ENCODE results near the gene DPAGT1. TPM values are rescaled to one million over a fixed set of nuclear protein-coding genes. Genes with fewer than 3 reads are reported as not detected.

DPAGT1 gene
- total RNA-seq, 1 experiment from 2014 or later = 45.1 TPM

- no peak for DNase-seq (ENCODE audit: low read depth, low spot score)
- no peaks in the 10 kb centered on the region for H3K9me2 ChIP-seq (ENCODE audit: insufficient read depth)
- H3K27ac ChIP-seq (ENCODE audit: low read depth, low read length) = no peak overlapping the region; the same call in 1 of the 2 replicates
- H3K79me2 ChIP-seq (ENCODE audit: insufficient read depth, low read length) = peaks cover 19% of the 10 kb centered on the region
- H2AFZ ChIP-seq (ENCODE audit: low read depth, low read length, poor library complexity, severe bottlenecking) = no peak overlapping the region
- no peak overlapping the region for H3K9ac ChIP-seq (ENCODE audit: low read length)
- BruUV-seq (replicated peaks) = TSS peak; percentile 0
- no peak overlapping the region for H3K4me3 ChIP-seq (replicated peaks in 1 of 2; ENCODE audit: low read depth in 1 of 2, low read length in 2 of 2)
- H3K36me3 ChIP-seq (ENCODE audit: control insufficient read depth in 1 of 2, insufficient read depth in 2 of 2, low read length in 2 of 2) = peaks cover 54 to 60% of the 10 kb centered on the region in 2 experiments; a peak in 3 of 4 replicates
- no peak for TF ChIP-seq YY1 (IDR thresholded peaks at IDR 0.05; ENCODE audit: extremely low read depth, insufficient replicate concordance, low read depth, low read length)
- TF ChIP-seq CEBPB (IDR thresholded peaks at IDR 0.05; ENCODE audit: low read depth) = no peak
- no peak for TF ChIP-seq RAD21 (IDR thresholded peaks at IDR 0.05; ENCODE audit: low read depth)
- TF ChIP-seq ATF3 (IDR thresholded peaks at IDR 0.05) = no peak
- no peak for TF ChIP-seq ZBTB33 (IDR thresholded peaks at IDR 0.05; ENCODE audit: extremely low read depth, insufficient replicate concordance, low read length)
- no peak for TF ChIP-seq JUND (IDR thresholded peaks at IDR 0.05)
- no peak for TF ChIP-seq SP1 (IDR thresholded peaks at IDR 0.05; ENCODE audit: low read depth)
- no peak for TF ChIP-seq ZFX (IDR thresholded peaks at IDR 0.05)
- no peak for TF ChIP-seq ZNF274 (IDR thresholded peaks at IDR 0.05; ENCODE audit: low read depth, low read length)
- no peak for TF ChIP-seq CBX3 (IDR thresholded peaks at IDR 0.05; ENCODE audit: low read depth)
- no peak for TF ChIP-seq FOSL1 (IDR thresholded peaks at IDR 0.05; ENCODE audit: low read depth)
- TF ChIP-seq ELF1 (IDR thresholded peaks at IDR 0.05; ENCODE audit: borderline replicate concordance, low read depth) = no peak
- no peak for TF ChIP-seq SIN3A (IDR thresholded peaks at IDR 0.05; ENCODE audit: low read depth)
- TF ChIP-seq SRF (IDR thresholded peaks at IDR 0.05; ENCODE audit: low read depth) = no peak
- no peak for TF ChIP-seq TCF7L2 (IDR thresholded peaks at IDR 0.05; ENCODE audit: borderline replicate concordance, extremely low read depth, insufficient read depth, insufficient read length)
- TF ChIP-seq CTCF (IDR thresholded peaks at IDR 0.05 in 2 of 3, conservative IDR thresholded peaks at IDR 0.05 in 1 of 3; ENCODE audit: borderline replicate concordance in 1 of 3, insufficient read depth in 1 of 3, low read depth in 2 of 3, low read length in 2 of 3) = no peak
- no peak for TF ChIP-seq EZH2phosphoT487 (IDR thresholded peaks at IDR 0.05; ENCODE audit: borderline replicate concordance)
- TF ChIP-seq MAX (IDR thresholded peaks at IDR 0.05) = no peak
- TF ChIP-seq POLR2A (IDR thresholded peaks at IDR 0.05; ENCODE audit: borderline replicate concordance, extremely low read depth, insufficient read depth, insufficient read length) = no peak
- no peak for ATAC-seq
- no peaks in the 10 kb centered on the region for H3K27me3 ChIP-seq (ENCODE audit: insufficient read depth, low read length)
- H3K4me2 ChIP-seq (ENCODE audit: low read length) = no peak overlapping the region
- ChIA-PET CTCF (no interaction called here), POLR2A (no interaction called here), RAD21 (ENCODE audit: low non-redundant PET in 1 of 2, low total read pairs in 2 of 2, uncharacterized antibody in 2 of 2, unreplicated experiment in 2 of 2) (no interaction called here)
- no peaks in the 10 kb centered on the region for H3K9me3 ChIP-seq (ENCODE audit: control insufficient read depth in 1 of 2, insufficient read depth in 1 of 2, low read depth in 1 of 2, low read length in 2 of 2)
- H3K4me1 ChIP-seq (ENCODE audit: control insufficient read depth in 1 of 2, insufficient read depth in 2 of 2, low read length in 2 of 2) = peaks cover 0 to 9% of the 10 kb centered on the region in 2 experiments; a peak in 3 of 4 replicates
- H4K20me1 ChIP-seq (ENCODE audit: insufficient read depth) = no peaks in the 10 kb centered on the region
- intact Hi-C loops (cut with micrococcal nuclease) = no loop called here
Measured at GRCh38 chr11:119052163-119052814, 49.4 kb downstream of the DPAGT1 start.
